ELF-1 (cell line): Measurements from ENCODE around the gene TSPAN11.

Experiments
- DNase-seq: peaks from one replicate; pipeline ENCODE4 v3.0.0-alpha.2; 2016; ENCODE audit warnings: low read depth, low spot score

Gene TSPAN11

DNA sequence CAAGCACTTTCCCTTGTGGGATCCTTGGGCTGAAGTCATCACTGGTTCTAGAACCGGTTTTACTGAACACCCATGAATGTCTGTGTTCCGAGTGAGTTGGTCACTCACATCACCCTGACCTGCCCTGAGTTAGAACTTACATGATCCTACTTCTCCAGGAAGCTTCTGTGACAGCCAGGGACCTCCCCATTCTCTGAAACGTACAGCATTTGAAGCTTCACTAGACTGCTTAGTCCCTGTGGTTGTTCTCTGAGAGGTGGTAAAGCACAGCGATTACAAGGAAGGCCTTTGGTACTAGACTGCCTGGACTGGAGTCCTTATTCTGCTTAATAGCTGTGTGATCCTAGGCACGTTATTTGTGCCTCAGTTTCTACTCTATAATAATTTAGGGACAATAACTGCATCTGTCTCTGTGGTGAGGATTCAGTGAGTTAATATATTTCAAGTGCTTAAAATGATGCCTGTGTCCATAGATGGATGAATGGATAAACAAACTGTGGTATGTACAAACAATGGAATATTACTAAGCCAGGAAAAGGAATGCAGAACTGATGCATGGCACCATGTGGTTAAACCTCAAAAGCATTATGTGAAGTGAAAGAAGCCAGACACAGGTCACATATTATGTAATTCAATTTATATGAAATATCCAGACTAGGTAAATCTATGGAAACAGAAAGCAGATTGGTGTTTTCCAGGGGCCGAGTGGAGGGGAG lies 92.4 kb downstream of the TSPAN11 start:
- DNase-seq = no peak

DNA sequence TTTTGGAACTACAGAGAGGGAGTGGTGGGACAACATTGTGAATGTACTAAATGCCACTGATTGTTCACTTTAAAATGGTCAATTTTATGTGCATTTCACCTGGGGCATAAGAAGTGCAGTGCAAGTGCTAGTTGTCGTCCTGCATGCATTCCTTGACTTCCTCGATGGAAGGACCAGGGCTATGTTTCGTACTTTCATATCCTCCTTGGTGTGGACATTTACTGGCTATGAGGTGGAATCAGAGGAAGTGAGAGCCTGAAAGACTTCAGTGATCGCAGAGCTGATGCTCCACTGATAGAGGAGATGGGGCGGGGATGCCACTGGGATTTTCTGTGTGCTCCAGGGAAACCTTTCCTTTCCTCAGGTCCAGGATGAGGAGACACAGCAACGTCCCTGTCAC lies 93.0 kb downstream of the TSPAN11 start:
- DNase-seq = no peak

DNA sequence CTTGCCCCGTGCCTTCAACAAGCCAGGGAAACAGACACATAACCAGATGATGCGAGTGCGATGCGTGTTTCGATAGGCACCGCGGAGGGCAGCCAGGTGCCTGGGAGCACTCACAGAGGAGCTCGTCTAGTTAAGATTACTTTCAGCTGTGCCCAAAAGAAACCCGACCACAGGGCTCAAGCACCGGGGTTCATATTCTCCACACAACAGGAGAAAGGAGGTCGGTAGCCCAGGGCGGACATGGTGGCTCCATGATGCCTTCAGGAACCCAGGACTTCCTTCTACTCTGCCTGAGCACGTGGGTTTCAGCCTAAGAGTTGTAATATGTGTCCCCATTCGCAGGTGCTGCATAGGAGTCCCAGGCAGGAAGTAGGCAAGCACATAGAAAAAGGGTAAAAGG lies 93.4 kb downstream of the TSPAN11 start:
- no peak for DNase-seq

DNA sequence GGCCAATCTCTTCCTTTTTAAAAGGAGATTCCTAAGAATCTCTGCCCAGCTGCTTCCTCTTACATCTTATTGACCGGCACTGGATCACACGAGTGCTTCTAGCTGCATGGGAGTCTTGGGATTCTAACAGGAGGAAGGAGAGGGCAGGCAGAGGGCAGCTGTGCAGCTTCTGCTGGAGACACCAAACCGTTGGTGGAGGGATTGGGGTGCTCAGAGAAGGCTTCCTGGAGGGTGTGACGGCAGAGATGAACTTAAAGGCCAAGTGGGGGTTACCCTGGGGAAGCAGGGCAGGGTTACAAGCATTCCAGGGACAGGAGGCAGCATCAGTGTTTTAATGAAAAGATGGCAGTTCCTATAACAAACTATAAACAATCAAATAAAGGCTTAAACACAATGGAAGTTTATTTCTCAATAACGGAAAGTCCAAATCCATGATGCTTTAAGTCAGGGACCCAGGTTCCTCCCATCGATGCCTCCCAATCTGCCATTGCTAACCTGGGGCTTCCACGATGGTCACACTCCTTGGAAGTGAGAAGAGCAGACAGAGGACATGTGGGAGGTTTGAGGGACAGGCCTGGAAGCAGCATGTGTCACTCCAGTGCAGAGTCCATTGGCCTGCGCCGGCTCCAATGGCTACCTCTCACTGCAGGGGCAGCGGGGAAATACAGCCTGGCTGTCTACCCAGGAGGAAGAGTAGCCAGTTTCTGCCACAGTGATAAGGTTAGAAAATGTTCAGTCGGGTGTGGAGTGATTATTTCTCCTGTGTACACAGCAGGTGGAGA lies 94.0 kb downstream of the TSPAN11 start:
- no peak for DNase-seq

DNA sequence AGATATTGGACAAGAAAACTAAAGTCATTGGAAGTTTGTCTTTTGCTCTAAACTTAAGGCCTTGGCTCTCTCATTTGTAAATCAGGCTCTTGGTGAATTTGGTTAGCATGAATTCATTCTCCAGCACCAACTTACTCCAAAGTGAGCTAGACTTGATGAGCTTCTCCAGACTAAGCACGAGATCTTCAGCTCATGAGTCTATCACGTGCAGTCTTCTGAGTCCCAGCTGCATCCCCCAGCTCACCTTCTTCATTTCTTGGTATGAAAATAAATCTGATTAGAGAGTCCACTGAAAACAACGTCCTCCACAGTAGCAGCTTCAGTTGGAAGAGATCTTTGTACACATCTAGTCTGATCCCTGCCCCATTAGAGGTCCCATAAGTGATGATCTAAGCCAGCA lies 94.6 kb downstream of the TSPAN11 start:
- DNase-seq = no peak

DNA sequence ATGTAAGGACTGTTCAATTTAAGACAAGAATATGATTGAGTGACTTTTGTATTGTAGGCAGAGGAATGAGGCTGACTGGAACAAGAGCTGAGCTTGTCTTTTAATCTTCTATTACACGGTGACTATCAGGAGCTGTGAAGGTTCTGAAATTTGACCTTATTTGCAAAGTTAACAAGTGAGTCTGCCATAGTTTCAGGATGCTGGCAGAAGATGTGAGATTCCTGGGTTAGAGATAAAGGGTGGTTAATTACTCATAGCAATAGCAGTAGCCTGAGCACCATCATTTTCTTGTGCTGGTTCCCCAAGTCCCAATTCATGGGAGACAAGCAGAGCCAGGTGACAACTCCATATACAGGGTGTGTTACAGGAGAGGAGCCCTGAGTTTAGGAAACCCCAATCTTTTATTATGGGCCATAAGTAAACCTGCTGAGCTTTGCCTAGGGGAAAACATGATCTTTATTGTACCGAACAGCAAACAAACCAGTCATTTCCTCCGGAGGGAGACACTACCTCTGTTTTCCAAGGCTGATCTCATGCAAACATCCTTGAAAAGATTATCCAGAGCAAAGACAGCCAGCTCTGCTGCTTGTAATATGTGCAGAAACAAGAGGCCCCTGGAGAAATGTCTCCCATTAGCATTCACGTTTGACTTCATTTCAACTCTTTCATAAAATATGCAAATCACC lies 95.4 kb downstream of the TSPAN11 start:
- no peak for DNase-seq

DNA sequence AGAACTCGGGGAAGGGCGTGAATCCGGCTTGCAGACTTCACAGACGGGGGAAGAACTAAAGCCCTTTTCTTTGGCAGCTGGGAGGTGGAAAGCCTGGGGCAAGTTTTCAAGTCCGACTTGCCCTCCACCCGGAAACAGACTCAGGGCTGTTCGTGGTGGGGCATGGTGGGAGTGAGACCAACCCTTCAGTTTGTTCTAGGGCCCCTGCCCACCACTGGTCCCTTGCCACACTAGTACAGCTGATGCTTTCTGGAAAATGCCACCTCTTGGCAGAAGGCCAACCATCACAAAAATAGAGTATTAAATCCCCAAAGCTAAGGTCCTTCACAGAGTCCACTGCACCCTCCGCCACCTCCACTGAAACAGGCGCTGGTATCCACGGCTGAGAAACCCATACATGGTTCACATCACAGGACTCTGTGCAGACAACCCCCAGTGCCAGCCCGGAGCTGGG lies 96.8 kb downstream of the TSPAN11 start:
- peak; percentile 27 for DNase-seq

DNA sequence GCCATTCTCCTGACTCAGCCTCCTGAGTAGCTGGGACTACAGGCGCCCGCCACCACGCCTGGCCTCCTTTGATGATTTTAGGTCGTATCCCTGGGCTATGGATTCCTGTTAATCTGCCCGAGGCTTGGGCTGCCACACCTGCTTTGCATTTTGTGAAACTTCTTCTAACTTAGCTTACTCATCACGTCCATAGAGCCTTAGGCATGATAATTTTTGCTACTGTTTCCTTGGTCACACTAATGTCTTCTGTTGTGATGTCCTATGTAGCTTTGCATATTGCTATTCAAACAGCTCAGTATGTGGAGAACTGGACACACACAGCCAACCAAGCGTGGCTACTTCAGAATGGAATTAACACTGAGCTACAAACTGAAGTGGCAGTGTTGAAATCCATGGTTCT lies 99.7 kb downstream of the TSPAN11 start:
- DNase-seq = peak; percentile 24

DNA sequence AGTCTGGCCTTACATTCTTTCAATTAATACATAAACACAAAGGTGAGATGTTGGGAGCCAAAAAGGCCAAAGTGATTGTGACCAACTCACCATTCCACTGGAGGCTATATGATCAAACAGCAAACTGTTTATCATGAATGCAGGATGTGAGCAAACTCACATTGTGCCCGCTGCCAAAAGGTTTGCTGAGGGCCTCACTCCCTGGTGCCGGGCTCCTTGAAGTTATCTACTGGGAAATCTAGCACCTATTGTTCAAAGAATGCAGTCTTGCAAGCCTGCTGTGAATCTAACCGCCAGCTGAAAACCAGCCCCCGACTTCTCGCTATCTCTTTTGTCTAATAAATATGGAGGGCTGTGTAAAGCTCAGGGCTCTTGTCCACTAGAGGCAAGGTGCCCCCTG lies 100.5 kb downstream of the TSPAN11 start:
- DNase-seq = peak; percentile 30

DNA sequence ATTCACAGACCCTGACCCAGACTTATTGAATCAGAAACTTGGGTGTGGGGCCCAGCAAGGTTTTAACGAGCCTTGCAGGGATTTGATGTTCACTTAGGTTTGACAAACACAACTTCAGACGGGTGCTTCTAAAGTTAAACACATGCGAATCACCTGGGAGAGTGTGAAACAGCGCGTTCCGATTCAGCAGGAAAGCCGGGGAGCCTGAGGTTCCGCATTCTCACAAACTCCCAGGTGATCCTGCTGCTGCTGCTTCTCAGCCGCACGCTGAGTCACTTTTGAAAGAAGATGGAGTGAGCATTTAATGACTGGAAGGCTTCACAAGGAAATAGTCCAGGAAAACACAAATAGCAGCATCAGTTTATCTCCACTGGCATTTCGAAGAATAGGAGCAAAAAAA lies 102.9 kb downstream of the TSPAN11 start:
- DNase-seq = no peak

DNA sequence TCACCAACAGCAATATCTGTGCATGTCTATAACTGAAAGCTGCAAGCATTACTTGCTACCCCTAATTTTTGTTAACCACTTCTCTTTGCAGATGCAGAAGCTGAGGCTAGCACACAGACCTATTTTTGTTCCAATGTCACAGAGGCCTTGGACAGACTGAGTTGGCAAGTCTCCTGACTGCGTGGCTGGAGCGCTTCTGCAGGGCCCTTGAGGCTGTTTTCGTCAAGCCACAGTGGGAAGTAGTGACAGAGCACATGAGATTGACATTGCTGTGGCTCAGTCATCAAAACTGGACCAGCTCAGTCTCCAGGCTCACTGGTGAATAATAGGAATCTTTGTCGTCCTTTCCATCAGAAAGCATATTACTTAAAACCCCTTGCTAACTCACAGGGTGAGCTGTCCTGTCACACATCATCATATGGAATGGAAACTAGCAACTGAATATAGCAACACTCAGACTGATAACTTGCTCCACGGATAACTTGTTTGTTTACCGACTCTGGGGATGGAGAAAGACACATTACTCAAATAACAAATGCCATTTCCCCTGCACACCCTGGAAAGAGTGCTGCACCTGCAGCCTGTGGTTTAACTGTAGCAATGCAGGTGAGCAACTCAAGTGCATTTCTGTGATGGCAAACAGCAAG lies 103.5 kb downstream of the TSPAN11 start:
- DNase-seq = no peak

DNA sequence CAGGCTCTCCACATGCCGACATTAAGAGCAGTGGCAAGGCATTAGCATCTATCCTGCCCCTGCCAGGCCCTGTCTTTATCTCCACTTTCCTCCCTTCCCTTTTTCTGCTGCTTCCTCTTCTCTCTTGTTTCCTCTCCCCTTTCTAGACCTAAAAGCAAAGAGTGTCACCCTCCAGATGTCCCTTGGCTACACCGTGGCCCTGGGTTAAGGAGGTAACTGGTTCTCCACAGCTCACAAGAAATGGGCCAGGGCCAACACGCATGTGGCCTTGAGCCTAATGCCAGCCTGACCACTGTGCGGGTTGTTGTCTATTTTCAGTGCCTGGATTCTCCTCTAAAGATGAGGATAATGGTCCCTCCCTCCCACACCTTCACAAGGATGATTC lies 105.4 kb downstream of the TSPAN11 start:
- no peak for DNase-seq

DNA sequence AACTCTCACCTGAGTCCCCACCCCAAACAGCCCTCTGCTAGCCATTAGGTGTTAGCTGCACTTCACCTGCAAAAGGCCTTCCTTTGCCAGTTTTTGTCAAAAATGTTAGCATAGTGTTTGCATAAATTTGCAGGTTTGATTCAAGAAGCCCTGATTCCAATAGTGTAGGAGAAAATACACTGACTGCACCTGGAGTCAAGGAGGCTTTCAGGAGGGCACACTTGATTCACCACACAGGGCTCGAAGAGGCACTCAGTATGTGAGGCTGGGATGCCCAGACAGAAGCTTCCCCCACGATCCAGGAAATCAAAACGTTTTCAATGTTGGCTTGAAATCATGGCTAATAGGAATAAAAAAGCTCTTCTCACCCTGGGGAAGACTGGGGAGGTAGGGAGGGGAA lies 106.6 kb downstream of the TSPAN11 start:
- DNase-seq = no peak

DNA sequence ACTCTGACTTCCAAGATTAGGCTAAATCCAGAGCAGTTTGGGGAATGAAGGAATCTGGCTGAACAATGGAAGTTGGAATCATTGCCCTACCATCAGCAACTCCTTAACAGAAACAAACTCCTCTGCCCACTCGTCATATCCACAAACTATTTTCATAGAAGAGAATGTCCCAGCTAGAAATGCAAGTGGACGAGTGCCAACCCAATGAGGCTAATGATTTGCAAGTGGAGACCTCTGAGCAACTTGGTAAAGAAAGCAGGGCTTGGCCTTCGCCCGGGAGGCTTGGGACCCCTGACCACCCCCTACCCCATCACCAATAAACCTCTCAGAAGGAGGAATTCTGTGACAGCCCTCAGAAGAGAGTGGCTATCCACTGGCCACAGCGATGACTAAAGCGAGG lies 107.1 kb downstream of the TSPAN11 start:
- DNase-seq = no peak

DNA sequence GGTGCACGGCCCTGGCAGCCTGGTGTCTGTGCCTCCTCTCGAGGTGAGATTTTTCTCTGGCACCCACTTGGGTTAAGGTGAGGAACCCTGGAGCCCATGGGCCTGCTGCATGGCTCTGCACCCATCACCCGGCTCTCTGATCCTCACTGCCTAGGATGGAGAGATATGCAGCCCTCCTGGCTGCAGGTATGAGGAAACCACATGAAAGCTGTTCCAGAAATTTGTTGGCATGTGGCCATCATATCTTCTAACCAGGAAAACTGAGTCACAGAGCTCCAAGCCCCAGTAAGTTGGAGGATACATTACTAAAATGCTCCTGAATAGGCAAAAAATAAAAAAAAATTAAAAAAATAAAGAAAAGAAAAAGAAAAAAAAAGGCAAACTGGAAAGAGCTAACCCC lies 107.8 kb downstream of the TSPAN11 start:
- DNase-seq = no peak

DNA sequence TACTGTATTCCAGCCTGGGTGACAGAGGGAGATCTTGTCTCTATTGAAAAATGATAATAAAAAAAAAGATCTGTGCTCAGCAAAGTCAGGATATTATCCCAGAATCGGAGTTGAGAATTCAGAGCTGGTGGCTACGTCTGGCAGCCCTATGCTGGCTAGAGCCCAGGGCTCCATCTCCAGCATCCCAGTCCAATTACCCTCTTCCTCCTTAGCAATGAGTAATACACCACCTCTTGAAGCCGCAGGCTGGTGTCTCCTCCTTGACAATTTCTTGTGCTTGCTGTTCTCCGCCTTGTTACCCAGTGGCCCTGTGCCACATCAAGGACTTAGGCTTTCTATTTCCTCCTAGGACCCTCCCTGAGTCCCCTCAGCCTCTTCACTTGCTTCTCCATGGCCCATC lies 108.7 kb downstream of the TSPAN11 start:
- DNase-seq = no peak

DNA sequence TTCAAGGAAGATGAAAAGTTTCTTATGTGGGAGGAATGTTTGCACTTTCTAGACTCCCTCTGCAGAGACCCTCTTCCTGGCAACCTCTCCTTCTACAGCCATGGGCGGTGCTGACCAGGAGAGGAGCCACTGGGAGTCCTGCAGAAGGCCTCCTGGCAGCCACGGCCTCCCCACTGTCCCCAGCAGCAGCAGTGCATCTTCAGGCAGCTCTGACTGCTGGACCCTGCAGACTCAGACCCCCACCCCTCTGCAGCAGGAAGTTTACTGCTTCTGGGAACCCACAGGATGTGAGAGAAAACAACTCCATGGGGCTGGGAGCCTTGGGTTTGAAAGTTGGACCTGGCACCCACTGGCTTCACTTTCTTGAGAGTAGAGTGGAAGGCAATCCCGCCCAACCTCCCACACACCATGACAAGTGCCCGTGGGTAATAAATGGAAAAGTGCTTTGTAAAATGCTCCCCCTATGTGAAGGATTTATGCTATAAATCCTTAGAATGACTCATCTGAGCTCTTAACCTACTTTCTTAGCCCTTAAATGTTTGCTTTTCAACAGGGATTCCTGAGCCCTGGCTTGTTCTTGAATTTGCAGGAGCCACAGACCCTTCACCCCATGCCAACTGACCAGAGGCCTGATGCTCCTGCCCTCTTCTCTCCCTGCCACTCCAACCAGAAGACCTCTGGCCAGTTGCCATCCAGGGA lies 109.6 kb downstream of the TSPAN11 start:
- no peak for DNase-seq

DNA sequence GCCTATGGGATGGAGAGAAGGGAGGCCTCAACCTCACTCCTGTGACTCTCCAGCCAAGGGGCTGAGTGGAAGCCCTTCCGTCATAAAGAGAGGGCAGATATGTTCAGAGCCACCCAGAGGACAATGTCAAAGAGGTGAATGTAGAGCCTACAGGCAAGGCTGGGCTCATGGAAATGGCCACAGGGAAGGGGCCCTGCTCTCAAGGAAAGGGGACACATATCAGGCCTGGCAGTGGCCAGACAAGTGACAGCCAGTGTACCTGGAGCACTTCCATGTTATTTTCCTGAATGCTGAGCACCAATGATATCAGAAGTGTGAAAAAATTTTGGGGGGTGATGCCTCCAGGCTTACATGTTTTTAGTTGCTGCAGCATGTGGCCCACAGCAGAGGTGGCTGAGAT lies 110.5 kb downstream of the TSPAN11 start:
- DNase-seq = no peak

DNA sequence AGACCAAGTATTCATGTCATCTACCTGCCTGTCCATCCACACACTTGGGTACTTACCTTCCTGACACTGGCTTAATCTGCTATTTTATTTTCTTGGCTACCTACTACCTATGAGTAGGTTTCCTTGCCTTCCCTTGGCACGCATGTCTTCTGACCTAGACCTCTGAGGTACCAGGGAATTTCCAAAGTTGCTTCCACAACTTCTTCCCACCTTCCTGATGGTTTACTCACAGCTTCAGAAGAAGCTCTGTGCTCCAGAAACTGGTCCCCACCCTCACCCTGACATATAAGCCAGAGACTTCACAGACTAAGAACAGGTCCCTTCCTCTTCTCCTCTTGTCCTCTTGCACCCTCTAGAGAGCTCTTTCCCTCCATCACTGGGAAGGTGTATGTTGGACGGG lies 111.4 kb downstream of the TSPAN11 start:
- DNase-seq = no peak

DNA sequence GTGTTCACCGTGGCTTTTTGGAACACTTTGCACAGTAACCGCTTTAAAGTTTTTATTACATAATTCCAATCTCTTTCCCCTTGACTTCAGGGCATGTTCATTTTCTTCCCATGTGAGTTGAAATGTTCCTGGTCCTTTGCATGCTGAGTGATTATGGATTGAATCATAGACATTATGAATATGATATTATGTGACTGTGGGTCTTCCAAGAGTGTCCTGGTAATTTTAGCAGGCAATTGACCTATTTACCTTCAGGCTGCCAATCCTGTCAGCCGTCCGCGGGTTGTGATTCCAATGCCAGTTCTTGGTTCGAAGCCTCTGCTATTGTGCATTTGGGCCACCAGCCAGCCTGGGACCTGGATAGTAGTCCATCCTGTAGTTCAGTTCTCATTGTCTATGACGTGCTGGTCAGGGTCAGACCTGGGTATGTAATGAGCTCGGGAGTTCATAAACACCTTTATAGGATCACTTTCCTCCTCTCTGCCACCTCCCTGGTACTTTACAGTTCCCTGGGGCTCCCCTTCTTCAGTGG lies 114.6 kb downstream of the TSPAN11 start:
- DNase-seq = no peak
